ENCODE results near the gene NXN.

DNA sequence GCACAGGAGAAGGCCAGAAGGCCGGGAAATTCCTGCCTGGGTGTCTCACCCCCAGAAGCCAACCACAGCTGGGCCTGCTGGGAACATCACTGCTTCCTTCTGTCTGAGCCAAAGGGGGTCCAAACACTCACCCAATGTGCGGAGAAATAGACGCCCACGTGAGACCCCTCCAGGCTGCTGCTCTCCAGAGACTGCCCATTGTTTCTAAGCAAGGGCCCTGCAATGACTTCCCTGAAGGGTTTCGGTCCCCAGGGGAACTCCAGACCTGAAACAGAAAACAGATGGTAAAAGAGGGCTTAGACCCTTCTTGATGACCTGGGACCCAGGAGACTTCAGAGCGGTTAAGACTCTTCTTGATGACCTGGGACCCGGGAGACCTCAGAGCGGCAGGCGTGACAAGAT, 156.1 kb downstream of the NXN start:
- TF ChIP-seq, protein P1, sequence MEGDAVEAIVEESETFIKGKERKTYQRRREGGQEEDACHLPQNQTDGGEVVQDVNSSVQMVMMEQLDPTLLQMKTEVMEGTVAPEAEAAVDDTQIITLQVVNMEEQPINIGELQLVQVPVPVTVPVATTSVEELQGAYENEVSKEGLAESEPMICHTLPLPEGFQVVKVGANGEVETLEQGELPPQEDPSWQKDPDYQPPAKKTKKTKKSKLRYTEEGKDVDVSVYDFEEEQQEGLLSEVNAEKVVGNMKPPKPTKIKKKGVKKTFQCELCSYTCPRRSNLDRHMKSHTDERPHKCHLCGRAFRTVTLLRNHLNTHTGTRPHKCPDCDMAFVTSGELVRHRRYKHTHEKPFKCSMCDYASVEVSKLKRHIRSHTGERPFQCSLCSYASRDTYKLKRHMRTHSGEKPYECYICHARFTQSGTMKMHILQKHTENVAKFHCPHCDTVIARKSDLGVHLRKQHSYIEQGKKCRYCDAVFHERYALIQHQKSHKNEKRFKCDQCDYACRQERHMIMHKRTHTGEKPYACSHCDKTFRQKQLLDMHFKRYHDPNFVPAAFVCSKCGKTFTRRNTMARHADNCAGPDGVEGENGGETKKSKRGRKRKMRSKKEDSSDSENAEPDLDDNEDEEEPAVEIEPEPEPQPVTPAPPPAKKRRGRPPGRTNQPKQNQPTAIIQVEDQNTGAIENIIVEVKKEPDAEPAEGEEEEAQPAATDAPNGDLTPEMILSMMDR (IDR thresholded peaks at IDR 0.05), result no peak
- TF ChIP-seq POLR2A (IDR thresholded peaks at IDR 0.05) (no peak), POLR2AphosphoS5 (IDR thresholded peaks at IDR 0.05) (no peak), EP300 (IDR thresholded peaks at IDR 0.05) (no peak)
